ENCODE data around the gene NFIC.

Gene NFIC

GRCh38 chr19:3455393-3455955 lies 89.1 kb downstream of the NFIC start:
- no peak for DNase-seq

GRCh38 chr19:3455960-3456601 lies 89.7 kb downstream of the NFIC start:
- no peak for DNase-seq

- DNase-seq = no peak
These were observed 90.6 kb downstream of the NFIC start for GRCh38 chr19:3456925-3457527.

- no peak for DNase-seq
These were observed 91.3 kb downstream of the NFIC start for GRCh38 chr19:3457528-3458228.

GRCh38 chr19:3458229-3459088 lies 92.1 kb downstream of the NFIC start:
- no peak for DNase-seq

GRCh38 chr19:3459089-3459881 lies 92.9 kb downstream of the NFIC start:
- DNase-seq = no peak

- no peak for DNase-seq
These were observed 93.7 kb downstream of the NFIC start for GRCh38 chr19:3459965-3460582.

- no peak for DNase-seq
These were observed 96.8 kb downstream of the NFIC start for GRCh38 chr19:3462991-3463713.

GRCh38 chr19:3463714-3464586 lies 97.6 kb downstream of the NFIC start:
- DNase-seq = no peak

- DNase-seq = no peak
These were observed 98.3 kb downstream of the NFIC start for GRCh38 chr19:3464587-3465235.

- DNase-seq = no peak
These were observed 99.2 kb downstream of the NFIC start for GRCh38 chr19:3465552-3465951.

GRCh38 chr19:3466635-3467034 lies 100.3 kb downstream of the NFIC start:
- DNase-seq = no peak

GRCh38 chr19:3467437-3468198 lies 101.2 kb downstream of the NFIC start:
- no peak for DNase-seq

GRCh38 chr19:3468211-3468610 lies 101.8 kb downstream of the NFIC start:
- DNase-seq = no peak

- no peak for DNase-seq
These were observed 103.5 kb downstream of the NFIC start for GRCh38 chr19:3469638-3470499.

- DNase-seq = no peak
These were observed 104.2 kb downstream of the NFIC start for GRCh38 chr19:3470500-3471128.
